Mammary epithelial cell (primary cell): Measurements from ENCODE around the gene FLRT3.

Source experiments
- EZH2 ChIP-seq: IDR thresholded peaks from 2 replicates; pipeline ENCODE4 v1.6.1; 2012; ENCODE audit warnings: low read length, inconsistent platforms, borderline replicate concordance
- TF ChIP-seq, protein P1 (sequence below), 2 donors: IDR thresholded peaks in 1 of 2; conservative IDR thresholded peaks in 1 of 2; 2 replicates each; pipeline ENCODE4 v1.5.1; 2011 to 2012; ENCODE audit warnings: inconsistent platforms in 2 of 2, low read length in 2 of 2, mild to moderate bottlenecking in 2 of 2, control low read depth in 1 of 2, low read depth in 1 of 2; ENCODE audit not compliant: insufficient read depth in 1 of 2; ENCODE audit errors: extremely low read depth in 1 of 2

DNA sequence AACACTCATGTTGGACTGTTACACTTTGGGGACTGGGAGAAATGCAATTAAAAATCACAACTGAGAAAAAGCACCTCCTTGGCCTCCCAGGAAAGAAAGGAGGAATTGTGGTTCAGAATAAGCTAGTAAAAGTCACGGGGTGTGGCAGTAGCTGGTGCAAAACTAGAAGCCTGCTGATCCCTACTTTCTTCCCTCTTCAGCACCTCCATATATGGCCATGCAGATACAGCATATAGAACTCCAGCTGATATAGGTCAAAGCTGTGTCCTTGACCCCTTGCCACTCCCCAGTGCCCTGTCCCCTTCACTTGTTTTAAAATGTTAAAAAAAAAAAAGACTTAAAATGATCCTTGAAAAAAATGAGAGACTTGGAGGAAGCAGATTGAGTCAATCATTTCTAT lies 5.5 kb upstream of the FLRT3 start:
- TF ChIP-seq, protein P1, sequence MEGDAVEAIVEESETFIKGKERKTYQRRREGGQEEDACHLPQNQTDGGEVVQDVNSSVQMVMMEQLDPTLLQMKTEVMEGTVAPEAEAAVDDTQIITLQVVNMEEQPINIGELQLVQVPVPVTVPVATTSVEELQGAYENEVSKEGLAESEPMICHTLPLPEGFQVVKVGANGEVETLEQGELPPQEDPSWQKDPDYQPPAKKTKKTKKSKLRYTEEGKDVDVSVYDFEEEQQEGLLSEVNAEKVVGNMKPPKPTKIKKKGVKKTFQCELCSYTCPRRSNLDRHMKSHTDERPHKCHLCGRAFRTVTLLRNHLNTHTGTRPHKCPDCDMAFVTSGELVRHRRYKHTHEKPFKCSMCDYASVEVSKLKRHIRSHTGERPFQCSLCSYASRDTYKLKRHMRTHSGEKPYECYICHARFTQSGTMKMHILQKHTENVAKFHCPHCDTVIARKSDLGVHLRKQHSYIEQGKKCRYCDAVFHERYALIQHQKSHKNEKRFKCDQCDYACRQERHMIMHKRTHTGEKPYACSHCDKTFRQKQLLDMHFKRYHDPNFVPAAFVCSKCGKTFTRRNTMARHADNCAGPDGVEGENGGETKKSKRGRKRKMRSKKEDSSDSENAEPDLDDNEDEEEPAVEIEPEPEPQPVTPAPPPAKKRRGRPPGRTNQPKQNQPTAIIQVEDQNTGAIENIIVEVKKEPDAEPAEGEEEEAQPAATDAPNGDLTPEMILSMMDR (conservative IDR thresholded peaks at IDR 0.05 in 1 of 2, IDR thresholded peaks at IDR 0.05 in 1 of 2; ENCODE audit: extremely low read depth in 1 of 2, insufficient read depth in 1 of 2, low read depth in 1 of 2, low read length in 2 of 2): no peak
- no peak for TF ChIP-seq EZH2
